ENCODE measurements around the gene OR2S2. TPM values are rescaled to one million over a fixed set of nuclear protein-coding genes. Genes with fewer than 3 reads are reported as not detected.

Gene OR2S2
- total RNA-seq, 1 donor from 2014 or later = not detected

DNA sequence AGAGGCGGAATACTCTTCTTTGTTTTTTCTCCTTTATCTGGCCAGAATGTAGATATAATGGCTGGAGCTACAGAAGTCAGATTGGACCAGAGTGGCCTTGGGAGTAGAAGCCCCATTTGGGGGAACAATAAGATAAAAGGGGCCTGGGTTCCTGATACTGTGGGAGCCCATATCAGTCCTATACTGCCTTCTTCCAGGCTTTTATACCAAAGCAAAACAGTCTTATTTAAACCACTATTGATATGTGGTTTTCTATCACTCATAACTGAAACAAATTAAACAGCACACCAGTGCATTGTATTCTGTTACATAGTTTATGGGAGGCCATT lies 34.4 kb downstream of the OR2S2 start:
- H3K4me1 ChIP-seq = peaks cover 63% of the 10 kb centered on the region
- no peaks in the 10 kb centered on the region for H3K9me3 ChIP-seq (replicated peaks)
- no peaks in the 10 kb centered on the region for H3K27me3 ChIP-seq (ENCODE audit: low read depth)
- TF ChIP-seq, protein P1, sequence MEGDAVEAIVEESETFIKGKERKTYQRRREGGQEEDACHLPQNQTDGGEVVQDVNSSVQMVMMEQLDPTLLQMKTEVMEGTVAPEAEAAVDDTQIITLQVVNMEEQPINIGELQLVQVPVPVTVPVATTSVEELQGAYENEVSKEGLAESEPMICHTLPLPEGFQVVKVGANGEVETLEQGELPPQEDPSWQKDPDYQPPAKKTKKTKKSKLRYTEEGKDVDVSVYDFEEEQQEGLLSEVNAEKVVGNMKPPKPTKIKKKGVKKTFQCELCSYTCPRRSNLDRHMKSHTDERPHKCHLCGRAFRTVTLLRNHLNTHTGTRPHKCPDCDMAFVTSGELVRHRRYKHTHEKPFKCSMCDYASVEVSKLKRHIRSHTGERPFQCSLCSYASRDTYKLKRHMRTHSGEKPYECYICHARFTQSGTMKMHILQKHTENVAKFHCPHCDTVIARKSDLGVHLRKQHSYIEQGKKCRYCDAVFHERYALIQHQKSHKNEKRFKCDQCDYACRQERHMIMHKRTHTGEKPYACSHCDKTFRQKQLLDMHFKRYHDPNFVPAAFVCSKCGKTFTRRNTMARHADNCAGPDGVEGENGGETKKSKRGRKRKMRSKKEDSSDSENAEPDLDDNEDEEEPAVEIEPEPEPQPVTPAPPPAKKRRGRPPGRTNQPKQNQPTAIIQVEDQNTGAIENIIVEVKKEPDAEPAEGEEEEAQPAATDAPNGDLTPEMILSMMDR (IDR thresholded peaks at IDR 0.05; ENCODE audit: borderline replicate concordance) = no peak
- H3K36me3 ChIP-seq = no peaks in the 10 kb centered on the region
- H3K27ac ChIP-seq (replicated peaks) = peak overlapping the region; percentile 89
- intact Hi-C loops (cut with micrococcal nuclease) = no loop called here
- DNase-seq = no peak
- no peak overlapping the region for H3K4me3 ChIP-seq

DNA sequence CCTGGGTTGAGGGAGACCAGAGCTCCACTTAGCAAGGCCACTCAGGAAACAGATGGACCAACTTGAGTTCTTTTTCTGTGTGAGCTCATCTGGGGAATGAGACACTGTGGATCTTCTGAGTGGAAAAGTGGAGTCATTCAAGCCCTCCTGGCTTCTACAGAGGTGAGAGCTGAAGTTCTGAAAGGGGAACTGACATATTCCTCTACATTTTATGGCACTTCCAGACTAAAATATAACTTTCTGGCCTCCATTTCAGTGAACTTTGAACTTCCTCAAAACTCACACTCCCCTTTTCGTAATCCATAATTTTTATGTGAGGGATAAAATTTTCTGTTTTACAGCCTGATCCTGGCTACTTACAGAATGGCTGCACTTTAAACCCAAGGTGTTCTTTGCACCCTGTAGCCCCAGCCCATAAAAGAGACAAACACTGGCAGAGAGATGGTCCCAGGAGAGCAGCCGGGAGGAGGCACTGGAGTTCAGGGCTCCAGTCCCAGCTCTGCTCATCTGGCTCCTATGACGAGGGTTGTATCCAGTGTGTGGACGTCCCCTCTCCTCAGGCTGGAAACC lies 37.8 kb downstream of the OR2S2 start:
- H3K4me1 ChIP-seq = peaks cover 94% of the 10 kb centered on the region
- TF ChIP-seq, protein P1 (IDR thresholded peaks at IDR 0.05; ENCODE audit: borderline replicate concordance) = no peak
- H3K36me3 ChIP-seq = no peaks in the 10 kb centered on the region
- H3K27me3 ChIP-seq (ENCODE audit: low read depth) = no peaks in the 10 kb centered on the region
- no peaks in the 10 kb centered on the region for H3K9me3 ChIP-seq (replicated peaks)
- no peak overlapping the region for H3K4me3 ChIP-seq
- intact Hi-C loops (cut with micrococcal nuclease) = no loop called here
- peak overlapping the region; percentile 89 for H3K27ac ChIP-seq (replicated peaks)
- no peak for DNase-seq

DNA sequence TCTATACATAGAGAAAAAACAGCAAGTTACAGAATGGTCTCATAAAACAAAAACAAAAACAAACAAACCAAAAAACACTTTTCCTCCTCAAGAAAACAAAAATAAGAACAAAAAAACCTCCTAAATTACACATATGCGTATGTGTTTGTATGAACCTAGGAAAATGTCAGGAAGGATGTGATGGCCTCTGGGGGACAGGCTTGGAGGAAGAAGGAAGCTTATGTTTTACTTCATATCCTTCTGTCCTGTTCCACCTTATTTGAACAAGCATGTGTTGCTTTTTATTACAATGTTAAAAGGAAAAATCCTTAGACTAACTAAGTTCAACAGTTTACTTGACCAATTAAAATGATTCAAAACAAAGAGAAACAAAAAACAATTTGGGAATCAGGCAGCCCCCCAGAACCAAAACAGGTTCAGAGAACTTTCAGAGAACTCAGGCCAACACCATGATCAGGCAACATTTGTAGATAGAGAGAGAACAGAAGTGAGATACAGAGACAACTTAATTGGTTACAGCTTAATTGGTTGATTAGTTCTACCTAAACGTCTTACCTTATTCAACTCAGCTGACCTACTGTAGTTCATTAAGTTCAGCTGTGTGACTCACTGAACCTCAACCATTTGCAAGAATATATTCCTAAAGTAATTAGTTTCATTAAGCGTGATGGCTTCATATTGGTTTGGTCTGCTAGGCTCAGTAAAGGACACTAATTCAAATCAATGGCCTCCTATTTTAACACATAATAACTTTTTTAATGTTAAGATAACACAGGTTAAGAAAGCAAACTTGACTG lies 38.5 kb downstream of the OR2S2 start:
- Histone ChIP-seq H3K27me3 (ENCODE audit: low read depth) (no peaks in the 10 kb centered on the region), H3K27ac (replicated peaks) (peak overlapping the region; percentile 89), H3K9me3 (replicated peaks) (no peaks in the 10 kb centered on the region), H3K4me1 (peaks cover 94% of the 10 kb centered on the region), H3K36me3 (no peaks in the 10 kb centered on the region), H3K4me3 (no peak overlapping the region)
- no peak for DNase-seq
- intact Hi-C loops (cut with micrococcal nuclease) = no loop called here
- TF ChIP-seq, protein P1 (IDR thresholded peaks at IDR 0.05; ENCODE audit: borderline replicate concordance) = no peak

DNA sequence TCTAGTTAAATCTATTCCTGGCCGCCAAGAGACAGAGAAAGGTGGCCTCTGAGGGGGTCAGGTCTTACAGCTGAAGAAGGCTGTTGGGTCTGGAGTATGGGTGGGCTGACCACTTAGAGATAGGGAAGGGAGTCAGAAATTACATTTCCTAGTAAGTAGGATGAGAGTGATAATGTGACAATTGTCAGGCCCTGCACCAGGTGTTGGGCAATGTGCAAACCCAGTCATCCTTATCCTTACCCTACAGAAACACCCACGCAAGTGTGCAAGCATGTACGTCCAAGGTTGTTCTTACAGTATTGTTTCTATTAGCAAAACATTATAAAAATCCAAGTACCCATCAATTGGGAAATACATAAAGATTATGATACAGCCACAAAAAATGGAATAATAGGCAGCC lies 39.2 kb downstream of the OR2S2 start:
- intact Hi-C loops (cut with micrococcal nuclease) = no loop called here
- no peak overlapping the region for H3K4me3 ChIP-seq
- H3K27me3 ChIP-seq (ENCODE audit: low read depth) = no peaks in the 10 kb centered on the region
- H3K9me3 ChIP-seq (replicated peaks) = no peaks in the 10 kb centered on the region
- no peaks in the 10 kb centered on the region for H3K36me3 ChIP-seq
- TF ChIP-seq, protein P1 (IDR thresholded peaks at IDR 0.05; ENCODE audit: borderline replicate concordance) = no peak
- peaks cover 91% of the 10 kb centered on the region for H3K4me1 ChIP-seq
- DNase-seq = no peak
- H3K27ac ChIP-seq (replicated peaks) = peak overlapping the region; percentile 89

DNA sequence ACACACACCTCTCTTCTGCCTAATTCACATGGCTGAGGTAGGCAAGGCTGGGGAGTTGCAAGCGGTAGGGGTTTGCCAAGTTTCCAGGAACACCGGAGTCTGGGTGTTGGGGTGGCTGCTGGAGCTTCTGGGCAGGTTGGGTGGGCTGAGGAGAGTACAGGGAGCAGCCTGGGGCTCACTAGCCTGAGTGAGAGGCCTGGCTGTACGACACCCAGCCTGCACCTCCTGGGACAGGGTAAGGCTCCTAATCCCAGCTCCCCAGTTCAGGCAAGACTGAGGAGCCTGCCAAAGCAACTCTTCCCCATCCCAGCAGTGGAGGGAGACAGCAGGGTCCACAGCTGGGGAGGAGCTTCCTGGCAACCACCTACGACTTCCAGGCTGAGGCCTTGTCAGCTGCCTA lies 40.7 kb downstream of the OR2S2 start:
- Histone ChIP-seq H3K9me3 (replicated peaks) (no peaks in the 10 kb centered on the region), H3K27me3 (ENCODE audit: low read depth) (no peaks in the 10 kb centered on the region), H3K4me1 (peaks cover 85% of the 10 kb centered on the region), H3K27ac (replicated peaks) (peak overlapping the region; percentile 89), H3K36me3 (no peaks in the 10 kb centered on the region), H3K4me3 (no peak overlapping the region)
- DNase-seq = no peak
- TF ChIP-seq, protein P1 (IDR thresholded peaks at IDR 0.05; ENCODE audit: borderline replicate concordance) = no peak
- intact Hi-C loops (cut with micrococcal nuclease) = no loop called here

All from left ventricle myocardium inferior (tissue), 1 donor.